Bronchial smooth muscle cell (primary cell): ENCODE data around the gene SCUBE1. TPM values are rescaled to one million over a fixed set of nuclear protein-coding genes. Genes with fewer than 3 reads are reported as not detected.

Experiments
- total RNA-seq: library from RNA; depleted of rRNA; stranded (reverse); fragments of >200 nt; gene quantifications from 2 replicates; pipeline ENCODE4 v1.2.1, GENCODE V29; 2014

SCUBE1 gene
- total RNA-seq: under 0.01 and 0.34 TPM in 2 replicates

GRCh38 chr22:43343262-43343669 lies at the start of gene SCUBE1:
Gene SCUBE1 (minus strand): TSS chr22:43343372. CDS start chr22:43343261, 111 bp downstream.

GRCh38 chr22:43186272-43187170 lies 156.7 kb downstream of the SCUBE1 start, which contains the start of gene TTLL12:
Gene TTLL12 (minus strand): TSS chr22:43187134. CDS start chr22:43187069, 65 bp downstream.

GRCh38 chr22:43151251-43152002 lies 191.7 kb downstream of the SCUBE1 start, which contains the start of gene TSPO:
Gene TSPO (plus strand): TSS chr22:43151559. CDS start chr22:43159239, 7,680 bp downstream.

Other genes with a start within 250 kb of the SCUBE1 start
- not detected in 2 replicates for gene BIK, start 232.6 kb downstream of the SCUBE1 start, total RNA-seq
- gene MCAT, start 200.0 kb downstream of the SCUBE1 start, total RNA-seq: 6.9 and 8.2 TPM in 2 replicates
- gene TSPO, start 191.8 kb downstream of the SCUBE1 start, total RNA-seq: 101 and 271 TPM in 2 replicates
- 10.9 and 11.5 TPM in 2 replicates for gene TTLL12, start 156.2 kb downstream of the SCUBE1 start, total RNA-seq
- gene MPPED1, start 68.6 kb upstream of the SCUBE1 start, total RNA-seq: not detected in 2 replicates